ENCODE data around the gene ARMC9.

Gene ARMC9

GRCh38 chr2:231308631-231309428 is 110.4 kb downstream of the ARMC9 start:
- no peak for DNase-seq (ENCODE audit: low read depth in 1 of 2, low spot score in 1 of 2)

- no peak for DNase-seq (ENCODE audit: low read depth in 1 of 2, low spot score in 1 of 2)
Observed at GRCh38 chr2:231312066-231312465, 113.6 kb downstream of the ARMC9 start.

- no peak for DNase-seq (ENCODE audit: low read depth in 1 of 2, low spot score in 1 of 2)
Observed at GRCh38 chr2:231315896-231316295, 117.5 kb downstream of the ARMC9 start.

GRCh38 chr2:231317579-231317978 is 119.1 kb downstream of the ARMC9 start:
- DNase-seq (ENCODE audit: low read depth in 1 of 2, low spot score in 1 of 2) = no peak

GRCh38 chr2:231318436-231318835 is 120.0 kb downstream of the ARMC9 start:
- DNase-seq (ENCODE audit: low read depth in 1 of 2, low spot score in 1 of 2) = no peak

GRCh38 chr2:231318954-231319353 is 120.5 kb downstream of the ARMC9 start:
- DNase-seq (ENCODE audit: low read depth in 1 of 2, low spot score in 1 of 2) = no peak

- DNase-seq (ENCODE audit: low read depth in 1 of 2, low spot score in 1 of 2) = no peak
Observed at GRCh38 chr2:231319867-231320266, 121.4 kb downstream of the ARMC9 start.

GRCh38 chr2:231321021-231321420 is 122.6 kb downstream of the ARMC9 start:
- DNase-seq (ENCODE audit: low read depth in 1 of 2, low spot score in 1 of 2) = no peak

- DNase-seq (ENCODE audit: low read depth in 1 of 2, low spot score in 1 of 2) = no peak
Observed at GRCh38 chr2:231321556-231322334, 123.3 kb downstream of the ARMC9 start.

- DNase-seq (ENCODE audit: low read depth in 1 of 2, low spot score in 1 of 2) = no peak
Observed at GRCh38 chr2:231323316-231323715, 124.9 kb downstream of the ARMC9 start.

- no peak for DNase-seq (ENCODE audit: low read depth in 1 of 2, low spot score in 1 of 2)
Observed at GRCh38 chr2:231325826-231326225, 127.4 kb downstream of the ARMC9 start.

GRCh38 chr2:231326404-231326803 is 128.0 kb downstream of the ARMC9 start:
- no peak for DNase-seq (ENCODE audit: low read depth in 1 of 2, low spot score in 1 of 2)

- DNase-seq (ENCODE audit: low read depth in 1 of 2, low spot score in 1 of 2) = no peak
Observed at GRCh38 chr2:231330311-231330710, 131.9 kb downstream of the ARMC9 start.

- no peak for DNase-seq (ENCODE audit: low read depth in 1 of 2, low spot score in 1 of 2)
Observed at GRCh38 chr2:231331533-231331932, 133.1 kb downstream of the ARMC9 start.

- no peak for DNase-seq (ENCODE audit: low read depth in 1 of 2, low spot score in 1 of 2)
Observed at GRCh38 chr2:231332388-231332787, 134.0 kb downstream of the ARMC9 start.

- no peak for DNase-seq (ENCODE audit: low read depth in 1 of 2, low spot score in 1 of 2)
Observed at GRCh38 chr2:231332872-231333500, 134.6 kb downstream of the ARMC9 start.

- DNase-seq (ENCODE audit: low read depth in 1 of 2, low spot score in 1 of 2) = no peak
Observed at GRCh38 chr2:231334179-231334930, 135.9 kb downstream of the ARMC9 start.

- DNase-seq (ENCODE audit: low read depth in 1 of 2, low spot score in 1 of 2) = no peak
Observed at GRCh38 chr2:231334981-231335380, 136.6 kb downstream of the ARMC9 start.

GRCh38 chr2:231335591-231335990 is 137.2 kb downstream of the ARMC9 start:
- DNase-seq (ENCODE audit: low read depth in 1 of 2, low spot score in 1 of 2) = no peak

- no peak for DNase-seq (ENCODE audit: low read depth in 1 of 2, low spot score in 1 of 2)
Observed at GRCh38 chr2:231336236-231336635, 137.8 kb downstream of the ARMC9 start.

- no peak for DNase-seq (ENCODE audit: low read depth in 1 of 2, low spot score in 1 of 2)
Observed at GRCh38 chr2:231336700-231337099, 138.3 kb downstream of the ARMC9 start.
